HG02642 (cell line): Measurements from ENCODE around the gene NIT1.

Source experiments
- ATAC-seq: cut with Tn5 transposase; IDR thresholded peaks from one replicate; pipeline ENCODE4 v1.9.1; 2021; ENCODE audit warnings: mild to moderate bottlenecking; ENCODE audit not compliant: unreplicated experiment, poor library complexity

NIT1 gene

DNA sequence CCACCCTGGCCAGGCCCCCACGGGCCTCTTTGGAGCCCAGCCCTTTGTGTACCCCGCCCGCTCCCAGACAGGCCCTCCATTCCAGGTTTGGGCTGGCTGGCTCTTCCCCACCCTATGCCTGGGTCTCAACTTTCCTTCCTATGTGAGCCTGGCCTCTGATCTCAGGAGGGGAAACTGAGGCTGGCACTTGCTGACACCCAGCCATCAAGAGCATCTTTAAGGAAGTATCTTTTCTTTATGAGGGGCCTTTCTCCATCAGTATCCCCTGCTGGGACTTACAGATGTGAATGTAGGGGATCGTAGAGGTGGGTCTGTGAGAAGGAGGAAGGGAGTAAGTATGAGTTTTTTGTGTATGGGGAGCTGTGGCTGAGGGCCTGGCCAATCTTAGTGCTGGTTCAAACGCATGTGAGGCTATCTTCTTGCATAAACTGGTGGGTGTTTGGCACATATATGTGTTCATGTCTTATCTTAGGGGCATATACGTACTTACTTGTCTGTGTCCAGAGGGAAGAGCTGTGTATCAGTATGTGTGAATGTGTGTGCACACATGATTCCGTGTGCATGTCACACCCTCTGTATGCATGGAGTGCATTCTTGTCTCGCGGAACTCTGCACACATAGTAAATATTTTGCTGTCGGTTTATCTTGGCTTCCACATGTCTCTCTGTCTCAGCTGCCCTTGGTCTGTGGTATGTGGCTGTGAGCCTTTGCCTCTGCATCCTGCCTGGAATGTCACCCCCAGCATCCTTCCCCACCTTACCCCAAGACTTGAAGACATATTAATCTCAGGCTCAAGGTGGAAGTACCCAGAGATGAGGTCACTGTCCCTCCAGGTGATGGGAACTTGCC lies 33.9 kb upstream of the NIT1 start:
- ATAC-seq = no peak

DNA sequence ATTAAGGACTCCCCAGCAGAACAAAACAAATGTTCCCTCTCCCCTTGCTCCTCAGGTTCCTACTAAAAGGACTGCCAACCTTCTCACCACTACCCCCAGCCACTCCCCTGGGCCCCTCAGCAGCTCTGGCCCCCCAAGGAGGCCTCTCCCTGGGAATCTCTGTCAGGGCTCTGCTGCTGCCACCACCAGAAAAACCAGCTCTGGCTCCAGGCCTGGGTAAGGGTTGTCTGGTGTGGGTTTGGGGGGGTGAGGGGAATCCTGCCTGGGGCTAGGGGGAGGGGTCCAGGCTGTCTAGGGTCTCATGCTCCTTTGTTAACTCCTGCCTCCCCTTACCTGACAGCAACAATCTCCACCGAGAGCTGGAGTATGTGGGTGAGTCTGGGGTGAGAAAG lies 33.3 kb upstream of the NIT1 start:
- ATAC-seq = no peak

DNA sequence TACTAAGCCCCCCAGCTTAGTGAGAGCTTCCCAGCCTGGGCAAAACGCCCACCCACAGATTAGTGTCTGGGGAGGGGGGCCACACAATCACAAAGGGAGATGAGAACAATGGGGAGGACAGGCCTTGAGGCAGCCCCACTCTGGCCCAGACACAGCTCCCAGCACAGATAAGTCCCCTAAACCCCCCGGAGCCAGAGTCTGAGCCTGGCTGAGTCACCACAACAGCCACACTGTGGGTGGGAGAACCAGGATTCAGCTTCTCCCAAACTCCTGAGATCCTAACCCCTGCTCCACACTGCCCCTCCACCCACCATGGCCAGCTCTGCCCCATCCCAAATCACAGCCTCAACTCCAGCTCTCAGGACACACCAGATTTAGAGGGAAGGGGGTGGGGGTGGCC lies 32.7 kb upstream of the NIT1 start:
- no peak for ATAC-seq

GRCh38 chr1:161086457-161086856 lies 31.4 kb upstream of the NIT1 start:
- ATAC-seq = no peak

- ATAC-seq = no peak
Measured at GRCh38 chr1:161088587-161089110, 29.3 kb upstream of the NIT1 start.

DNA sequence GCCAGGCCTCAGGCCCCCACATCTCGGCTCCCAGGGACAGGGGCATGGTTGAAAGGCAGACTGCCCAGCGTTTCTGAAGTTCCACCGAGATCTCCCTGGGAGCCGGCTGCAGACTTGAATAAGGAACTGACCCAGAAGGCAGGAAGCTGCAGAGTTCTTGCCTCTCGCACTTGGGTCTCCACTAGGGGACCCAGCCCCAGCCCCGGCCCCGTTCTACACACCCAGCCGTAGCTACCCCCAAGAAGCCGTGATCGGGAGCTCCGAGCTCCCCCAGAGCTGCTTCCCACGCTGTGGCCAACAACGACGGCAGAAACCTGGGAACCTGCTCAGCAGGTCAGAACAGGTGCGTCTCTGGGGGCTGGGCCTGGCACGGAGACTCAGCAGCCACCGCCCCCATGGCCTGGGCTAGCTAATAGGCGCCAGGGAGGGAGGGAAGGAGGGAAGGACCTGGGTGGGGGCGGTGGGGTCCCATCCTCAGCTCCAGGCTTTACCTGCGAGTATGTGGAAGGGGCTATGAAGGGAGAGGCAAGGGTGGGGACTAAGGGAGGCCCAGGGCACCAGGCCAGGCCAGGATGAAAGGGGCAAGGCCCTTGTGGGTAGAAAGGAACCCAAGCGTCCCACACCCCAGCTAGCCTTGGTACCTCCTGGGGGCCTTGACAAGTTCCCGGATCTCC lies 28.5 kb upstream of the NIT1 start, which contains the start of gene NECTIN4:
Gene NECTIN4 (minus strand): TSS at position 308 of the 674 bp plus-strand sequence. CDS start 262 bp downstream, at position 46.
- no peak for ATAC-seq

DNA sequence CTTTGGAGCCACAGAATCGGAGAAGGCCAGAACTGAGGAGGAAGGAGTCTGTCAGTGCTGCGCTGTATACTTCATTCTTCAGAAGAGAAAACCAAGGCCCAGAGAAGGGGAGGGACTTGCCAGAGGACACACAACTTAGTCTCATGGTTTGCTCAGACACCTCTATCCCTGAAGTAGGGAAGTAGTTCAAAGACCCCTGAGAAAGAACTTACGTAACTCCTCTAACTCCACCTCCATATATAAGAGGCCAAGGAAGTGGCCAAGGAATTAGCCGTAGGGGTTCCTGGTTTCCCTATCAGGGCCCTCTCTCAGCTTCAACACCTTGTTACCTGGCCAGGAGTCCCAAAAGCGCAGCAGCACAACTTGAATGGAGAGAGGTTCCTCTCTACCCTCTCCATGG lies 28.0 kb upstream of the NIT1 start:
- ATAC-seq = no peak

DNA sequence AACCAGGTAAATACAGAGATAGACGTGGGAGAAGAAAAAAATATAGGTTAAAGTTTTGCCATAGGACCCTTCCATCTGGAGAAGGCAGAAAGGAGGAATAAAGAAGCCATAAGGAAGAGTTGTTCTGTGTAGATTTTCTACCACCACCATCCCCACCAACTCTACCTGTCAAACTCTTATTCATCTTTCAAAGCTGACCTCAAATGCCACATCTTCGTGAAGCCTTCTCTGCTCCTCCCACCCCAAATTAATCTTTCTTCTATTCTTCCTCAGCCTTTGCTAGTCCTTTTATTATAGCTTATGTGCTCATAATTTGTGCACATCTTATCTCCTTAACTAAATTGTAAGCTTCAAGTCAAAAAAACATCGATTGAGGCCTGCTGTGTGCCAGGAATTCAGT lies 27.3 kb upstream of the NIT1 start:
- no peak for ATAC-seq

- ATAC-seq = no peak
Measured at GRCh38 chr1:161091093-161091492, 26.8 kb upstream of the NIT1 start.

DNA sequence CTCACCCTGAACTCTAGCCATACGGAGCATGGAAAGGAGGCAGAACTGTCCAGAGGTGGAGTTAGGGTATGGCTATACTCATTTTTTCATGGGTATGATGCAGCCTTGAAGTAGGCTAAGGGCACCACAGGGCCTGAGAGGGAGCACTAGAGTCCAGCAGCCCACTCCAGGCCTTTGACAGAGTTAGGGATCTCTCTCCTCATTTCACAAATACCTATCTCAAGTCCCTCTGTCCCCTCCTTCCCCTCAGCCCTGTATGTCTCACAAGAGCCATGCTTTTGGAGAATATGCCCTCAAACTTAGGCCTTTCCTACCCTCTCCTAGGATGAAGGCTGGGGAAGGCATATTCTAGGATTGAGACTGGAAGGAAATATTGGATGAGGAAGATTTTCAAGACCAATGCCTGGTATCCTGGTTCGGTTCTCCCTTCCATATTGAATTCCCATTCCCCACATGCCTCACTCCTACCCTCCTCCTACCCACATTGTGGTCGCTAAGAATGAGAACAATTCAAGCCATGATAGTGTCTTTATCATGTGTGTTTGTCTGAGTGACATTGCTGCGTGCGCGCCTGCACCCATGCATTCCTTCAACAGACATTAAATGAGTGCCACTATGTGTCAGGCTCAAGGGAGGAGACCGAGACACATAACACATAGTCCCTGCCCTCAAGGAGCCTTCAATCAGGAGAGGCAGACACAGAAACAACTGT lies 26.0 kb upstream of the NIT1 start:
- ATAC-seq = no peak

GRCh38 chr1:161092621-161093028 lies 25.3 kb upstream of the NIT1 start:
- no peak for ATAC-seq

DNA sequence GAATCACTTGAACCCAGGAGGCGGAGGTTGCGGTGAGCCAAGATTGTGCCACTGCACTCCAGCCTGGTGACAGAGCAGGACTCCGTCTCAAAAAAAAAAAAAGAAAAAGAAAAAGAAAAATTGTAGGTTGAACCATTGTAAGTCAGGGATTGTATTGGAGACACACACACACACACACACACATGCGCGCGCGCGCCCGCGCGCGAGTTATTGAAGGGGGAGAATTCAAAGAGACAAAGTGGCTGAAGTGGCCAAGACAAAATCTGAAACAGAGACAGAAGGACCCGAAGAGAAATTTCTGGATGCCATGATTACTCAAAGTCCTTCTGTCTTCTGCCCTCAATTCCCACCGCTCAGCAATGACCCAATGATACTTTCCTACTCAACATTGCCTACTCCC lies 23.4 kb upstream of the NIT1 start:
- no peak for ATAC-seq

GRCh38 chr1:161095230-161095629 lies 22.7 kb upstream of the NIT1 start:
- no peak for ATAC-seq

- peak; percentile 27 for ATAC-seq
Measured at GRCh38 chr1:161096015-161096414, 21.9 kb upstream of the NIT1 start.

DNA sequence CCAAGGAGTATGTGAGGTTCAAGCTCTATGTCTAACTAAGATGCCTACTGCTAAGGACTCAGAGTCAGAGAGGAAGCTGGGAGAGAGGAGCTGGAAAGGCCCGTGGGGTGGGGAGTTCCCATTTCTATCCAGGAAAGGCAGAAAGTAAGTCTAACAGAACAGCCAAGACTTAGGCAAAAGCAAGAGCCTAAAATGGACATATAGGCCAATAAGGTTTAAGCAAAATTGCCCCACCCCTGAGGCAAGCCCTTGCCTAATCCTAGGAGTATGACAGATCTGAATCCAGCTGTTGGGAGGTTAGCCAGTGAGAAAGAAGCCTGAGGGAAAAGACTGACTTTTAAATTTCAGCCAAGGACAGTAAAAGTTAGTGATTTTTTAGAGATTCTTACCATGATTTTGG lies 21.4 kb upstream of the NIT1 start:
- ATAC-seq = no peak

- ATAC-seq = peak; percentile 75
Measured at GRCh38 chr1:161098210-161099068, 19.5 kb upstream of the NIT1 start, which contains the start of gene KLHDC9. KLHDC9 (plus strand) TSS chr1:161098361; CDS start chr1:161098536, 175 bp downstream.

GRCh38 chr1:161099090-161099802 lies 18.7 kb upstream of the NIT1 start:
- no peak for ATAC-seq

DNA sequence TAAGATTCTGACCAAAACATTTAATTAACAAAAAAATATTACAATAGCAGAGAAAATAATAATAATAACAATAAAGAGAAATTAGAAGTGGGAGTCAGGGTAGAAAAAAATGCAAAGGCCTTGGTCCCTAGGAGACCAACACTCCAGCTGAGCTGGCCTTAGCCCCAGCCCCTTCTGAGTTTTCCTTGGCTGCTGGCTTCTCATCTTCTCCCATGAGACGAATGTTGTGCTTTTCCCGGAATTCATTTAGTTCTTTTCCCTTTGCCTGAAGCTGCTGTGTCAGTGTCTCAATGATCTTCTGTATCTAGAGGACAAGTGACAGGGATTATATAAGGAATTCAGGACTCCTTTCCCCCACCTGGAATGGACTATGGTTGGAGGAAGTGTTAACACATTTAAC lies 17.3 kb upstream of the NIT1 start:
- ATAC-seq = no peak

- no peak for ATAC-seq
Measured at GRCh38 chr1:161106431-161106830, 11.5 kb upstream of the NIT1 start.
